ENCODE results near the gene UNK. TPM values are rescaled to one million over a fixed set of nuclear protein-coding genes. Genes with fewer than 3 reads are reported as not detected.

Gene UNK
- total RNA-seq, 4 donors from 2014 or later = 19.4 to 38.9 (median 24.3) TPM

DNA sequence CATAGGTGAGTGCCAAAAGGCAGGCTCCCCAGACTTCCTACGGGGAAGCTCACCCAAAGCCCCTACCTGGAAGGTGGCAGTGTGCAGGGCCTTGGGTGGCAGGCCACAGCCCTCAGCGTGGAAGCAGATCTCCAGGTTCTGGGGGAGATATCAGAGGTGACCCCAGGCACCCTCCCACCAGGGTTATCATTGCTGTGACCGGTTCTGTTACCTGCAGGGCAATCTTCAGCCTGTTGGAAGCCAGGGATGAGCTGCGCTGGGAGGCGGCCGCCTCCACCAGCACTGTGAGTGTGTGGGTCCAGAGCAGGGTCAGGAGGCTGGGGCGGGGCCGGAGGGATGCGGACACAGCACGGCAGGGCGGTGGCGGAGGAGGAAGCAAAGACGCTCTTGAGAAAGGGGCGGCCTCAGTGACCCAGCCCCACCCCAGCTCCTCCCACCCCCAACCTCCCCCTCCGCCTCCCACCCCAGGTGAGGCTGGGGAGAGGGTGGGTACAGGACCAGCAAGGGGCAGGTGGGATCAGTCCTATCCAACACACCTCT lies 46.5 kb downstream of the UNK start:
- ATAC-seq (ENCODE audit: low FRiP score) (no peak), DNase-seq (ENCODE audit: low spot score) (no peak)
- TF ChIP-seq, protein P1, sequence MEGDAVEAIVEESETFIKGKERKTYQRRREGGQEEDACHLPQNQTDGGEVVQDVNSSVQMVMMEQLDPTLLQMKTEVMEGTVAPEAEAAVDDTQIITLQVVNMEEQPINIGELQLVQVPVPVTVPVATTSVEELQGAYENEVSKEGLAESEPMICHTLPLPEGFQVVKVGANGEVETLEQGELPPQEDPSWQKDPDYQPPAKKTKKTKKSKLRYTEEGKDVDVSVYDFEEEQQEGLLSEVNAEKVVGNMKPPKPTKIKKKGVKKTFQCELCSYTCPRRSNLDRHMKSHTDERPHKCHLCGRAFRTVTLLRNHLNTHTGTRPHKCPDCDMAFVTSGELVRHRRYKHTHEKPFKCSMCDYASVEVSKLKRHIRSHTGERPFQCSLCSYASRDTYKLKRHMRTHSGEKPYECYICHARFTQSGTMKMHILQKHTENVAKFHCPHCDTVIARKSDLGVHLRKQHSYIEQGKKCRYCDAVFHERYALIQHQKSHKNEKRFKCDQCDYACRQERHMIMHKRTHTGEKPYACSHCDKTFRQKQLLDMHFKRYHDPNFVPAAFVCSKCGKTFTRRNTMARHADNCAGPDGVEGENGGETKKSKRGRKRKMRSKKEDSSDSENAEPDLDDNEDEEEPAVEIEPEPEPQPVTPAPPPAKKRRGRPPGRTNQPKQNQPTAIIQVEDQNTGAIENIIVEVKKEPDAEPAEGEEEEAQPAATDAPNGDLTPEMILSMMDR (IDR thresholded peaks at IDR 0.05) = no peak

DNA sequence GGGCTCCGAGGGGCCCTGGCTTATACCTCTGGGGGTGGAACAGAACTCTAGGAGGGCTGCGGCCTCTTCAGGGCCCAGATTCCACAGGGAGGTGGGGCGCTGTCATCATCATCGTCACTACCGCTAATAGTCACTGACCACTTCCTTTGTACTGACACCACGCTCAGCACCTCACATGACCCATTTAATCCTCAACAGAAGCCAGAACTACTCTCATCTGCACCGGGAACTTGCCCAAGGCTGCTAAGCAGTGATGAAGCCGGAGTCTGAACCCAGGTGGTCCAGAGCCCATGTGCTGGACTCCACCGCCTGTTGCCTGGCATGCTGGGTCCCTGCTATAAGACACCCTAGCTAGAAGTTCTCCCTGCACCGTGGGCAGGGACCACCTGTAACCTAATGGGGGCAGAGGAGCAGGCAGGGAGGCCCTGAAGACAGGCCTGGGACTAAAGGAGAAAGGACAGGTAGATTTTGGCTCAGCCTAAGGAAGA lies 47.6 kb downstream of the UNK start:
- ATAC-seq (ENCODE audit: low FRiP score) (no peak), DNase-seq (ENCODE audit: low spot score) (no peak)
- TF ChIP-seq, protein P1 (IDR thresholded peaks at IDR 0.05) = no peak

DNA sequence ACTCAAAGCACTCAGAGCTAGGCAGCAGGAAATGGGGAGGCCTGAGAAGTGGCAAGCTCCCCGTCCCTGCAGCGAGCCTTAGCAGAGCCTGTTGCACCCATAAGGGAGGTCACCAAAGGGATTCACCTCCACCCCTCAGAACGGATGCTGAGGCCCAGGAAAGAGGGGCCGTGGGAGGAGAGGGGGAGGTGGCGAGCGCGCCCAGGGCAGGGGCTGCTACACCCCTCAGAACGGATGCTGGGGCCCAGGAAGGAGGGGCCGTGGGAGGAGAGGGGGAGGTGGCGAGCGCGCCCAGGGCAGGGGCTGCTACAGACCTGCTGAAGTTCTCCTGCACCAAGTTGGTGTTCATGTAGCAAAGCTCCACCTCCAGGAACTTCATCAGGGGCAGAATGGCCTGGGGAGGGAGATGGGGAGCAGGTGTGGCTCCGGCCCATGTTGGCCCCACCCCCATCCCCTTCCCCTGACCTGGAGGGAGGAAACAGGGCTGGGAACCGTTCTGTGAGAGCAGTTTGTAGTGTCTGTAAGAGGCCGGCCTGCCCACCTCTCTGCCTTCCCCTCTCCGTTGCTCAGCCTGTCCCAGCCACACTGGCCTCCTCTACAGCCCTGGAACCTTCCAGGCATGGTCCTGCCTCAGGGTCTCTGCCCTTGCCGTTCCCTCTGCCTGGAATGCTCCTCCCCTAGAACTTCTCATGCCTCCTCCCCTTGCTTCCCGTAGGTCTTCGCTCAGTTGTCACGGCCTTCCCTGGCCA lies 48.2 kb downstream of the UNK start:
- ATAC-seq (ENCODE audit: low FRiP score) (no peak), DNase-seq (ENCODE audit: low spot score) (no peak)
- TF ChIP-seq, protein P1 (IDR thresholded peaks at IDR 0.05) = no peak

DNA sequence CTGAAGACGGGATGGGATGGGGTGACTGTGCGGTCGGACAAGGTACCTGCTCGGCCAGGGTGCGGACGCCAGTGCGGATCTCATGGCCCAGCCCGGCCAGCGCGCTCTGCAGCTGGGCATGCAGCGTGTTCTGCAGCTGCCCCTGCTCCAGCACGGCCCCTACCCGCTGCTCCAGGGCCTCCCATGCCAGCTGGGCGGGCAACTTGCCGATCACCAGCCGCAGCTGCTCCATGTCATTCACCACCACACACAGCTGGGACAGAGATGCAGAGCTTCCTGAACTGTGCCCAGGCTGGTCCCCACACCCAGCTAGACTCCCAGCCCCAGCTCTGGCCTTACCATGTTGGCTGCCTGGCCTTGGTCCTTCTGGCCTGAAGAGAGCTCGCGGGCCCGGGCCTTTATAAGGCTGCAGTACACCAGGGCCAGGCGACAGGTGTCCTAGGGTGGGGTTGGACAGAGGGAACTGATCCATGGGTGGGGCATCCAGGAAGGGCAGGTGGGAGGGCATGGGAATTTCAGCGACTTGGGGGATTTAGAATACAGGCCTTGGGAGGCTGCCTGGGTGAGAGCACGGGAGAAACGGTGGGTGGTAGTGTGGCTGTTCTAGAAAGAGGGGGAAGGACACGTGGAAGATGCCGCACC lies 49.8 kb downstream of the UNK start:
- TF ChIP-seq, protein P1 (IDR thresholded peaks at IDR 0.05) = no peak
- ATAC-seq (ENCODE audit: low FRiP score) = no peak
- no peak for DNase-seq (ENCODE audit: low spot score)

DNA sequence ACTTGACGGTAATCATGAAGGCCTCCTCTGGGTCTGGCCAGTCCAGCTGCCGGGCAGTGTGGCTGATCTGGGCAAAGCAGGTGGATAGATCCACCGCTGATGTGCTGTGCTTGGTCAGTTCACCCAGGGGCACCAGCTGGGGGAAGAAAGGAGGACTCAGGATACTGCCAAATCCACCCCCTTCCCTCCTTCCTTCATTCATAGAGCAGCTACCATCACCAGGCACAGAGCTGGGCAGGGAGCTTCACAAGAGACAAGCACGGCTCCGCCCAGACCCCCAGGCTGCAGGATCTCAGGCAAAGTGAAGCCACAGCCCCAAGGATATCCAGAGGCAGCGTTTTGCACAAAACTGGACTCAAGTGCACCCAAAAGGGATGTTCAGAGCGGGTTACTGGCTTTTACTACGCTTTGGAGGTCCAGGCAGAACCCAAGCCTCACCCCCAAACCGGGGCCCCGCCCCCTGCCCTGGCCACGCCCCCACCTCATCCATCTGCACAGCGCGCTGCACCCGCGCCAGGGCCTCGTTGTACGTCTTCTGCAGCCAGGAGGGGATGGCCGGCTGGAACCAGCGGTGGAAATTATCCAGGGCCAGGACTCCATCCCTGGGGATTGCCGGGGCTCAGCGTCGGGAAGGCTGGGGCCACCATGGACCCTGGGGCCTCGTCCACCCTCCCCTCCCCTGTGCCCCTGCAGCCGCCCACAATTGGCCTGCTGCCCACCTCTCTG lies 50.5 kb downstream of the UNK start:
- no peak for DNase-seq (ENCODE audit: low spot score)

DNA sequence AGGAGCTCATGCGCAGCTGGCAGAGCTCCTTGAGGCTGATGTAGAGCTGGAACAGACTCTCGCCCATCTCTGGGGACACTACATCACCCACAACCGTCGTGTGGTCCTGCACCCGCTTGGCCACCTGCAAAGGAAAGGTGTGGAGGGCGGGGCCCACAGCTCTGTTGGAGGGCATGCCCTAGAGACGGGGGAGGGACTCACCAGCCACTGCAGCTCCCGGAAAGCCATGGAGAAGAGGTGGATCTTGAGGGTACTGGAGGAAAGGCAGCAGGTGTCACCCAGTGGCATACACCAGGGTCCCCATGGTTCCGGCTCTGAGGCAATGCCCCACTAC lies 51.0 kb downstream of the UNK start:
- TF ChIP-seq, protein P1 (IDR thresholded peaks at IDR 0.05) = no peak
- ATAC-seq (ENCODE audit: low FRiP score) (no peak), DNase-seq (ENCODE audit: low spot score) (no peak)

More for the DNA sequence above, 50.5 kb downstream of the UNK start:
- TF ChIP-seq, protein P1 (IDR thresholded peaks at IDR 0.05) = no peak
- ATAC-seq (ENCODE audit: low FRiP score) = no peak

Measured in omental fat pad (tissue), 4 donors.